Activated naive CD4-positive, alpha-beta T cell treated with anti-CD3 and anti-CD28 coated beads, Interleukin-2, amount 10 ng/mL, durations not matched to agents 7 days and 5 days (primary cell): ENCODE measurements around the gene SHMT2.

Experiments
- CTCF ChIA-PET: fragments of 350-600 bp; sonication (Branson Sonifier 250); formaldehyde crosslinking; loops from one replicate; lab custom pipeline; 2021; ENCODE audit warnings: antibody characterized with exemption; lab: Charles Lee
- DNase-seq: peaks from one replicate; pipeline ENCODE4 v3.0.0-alpha.2; 2020
- H3K27ac Mint-ChIP-seq: one replicate; pipeline ENCODE4 v1.8.0; 2021; ENCODE audit warnings: mild to moderate bottlenecking, moderate library complexity, mixed read lengths
- H3K27me3 Mint-ChIP-seq: one replicate; pipeline ENCODE4 v1.8.0; 2021; ENCODE audit warnings: mild to moderate bottlenecking, mixed read lengths
- H3K36me3 Mint-ChIP-seq: one replicate; pipeline ENCODE4 v1.8.0; 2021; ENCODE audit warnings: mixed read lengths
- H3K4me1 Mint-ChIP-seq: one replicate; pipeline ENCODE4 v1.8.0; 2021; ENCODE audit warnings: mixed read lengths
- H3K4me3 Mint-ChIP-seq: one replicate; pipeline ENCODE4 v1.8.0; 2021; ENCODE audit warnings: mild to moderate bottlenecking, moderate library complexity, mixed read lengths
- H3K9me3 Mint-ChIP-seq: one replicate; pipeline ENCODE4 v1.8.0; 2021; ENCODE audit warnings: mixed read lengths

The SHMT2 gene

GRCh38 chr12:57213763-57214397, 15.6 kb upstream of the SHMT2 start:
- DNase-seq = no peak
- CTCF ChIA-PET = interaction anchor here (0.7 to 10.5 kb wide), 18 partner anchors 8 to 494 kb away, joined by 3 to 318 read pairs (median 4); partner anchors contain the start of genes GLI1, LRP1, SHMT2 and STAC3
- Mint-ChIP-seq H3K4me3 (no peak overlapping the region), H3K27ac (no peak overlapping the region), H3K36me3 (no peaks in the 10 kb centered on the region), H3K4me1 (peaks cover 37% of the 10 kb centered on the region), H3K9me3 (no peaks in the 10 kb centered on the region), H3K27me3 (peaks cover 69% of the 10 kb centered on the region)

DNA sequence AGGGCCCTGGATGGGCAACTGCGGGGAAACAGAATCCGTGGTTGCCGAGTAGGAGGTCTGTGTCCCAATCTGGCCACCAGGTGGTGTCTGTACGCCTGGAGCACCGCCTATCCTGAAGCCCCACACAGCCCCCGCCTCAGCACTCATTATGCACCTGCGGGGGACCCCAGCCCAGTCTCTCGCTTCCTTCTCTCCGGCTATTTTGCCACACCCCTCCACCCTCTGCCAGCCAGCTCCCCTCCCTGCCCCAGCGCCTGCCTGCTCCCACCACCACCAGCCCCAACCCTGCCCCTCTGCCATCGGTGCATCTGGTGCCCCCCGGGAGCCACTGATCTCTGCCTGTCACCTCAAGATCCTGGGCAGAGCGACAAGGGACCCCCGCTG, 15.1 kb upstream of the SHMT2 start:
- no peaks in the 10 kb centered on the region for H3K36me3 Mint-ChIP-seq
- H3K27me3 Mint-ChIP-seq = peaks cover 74% of the 10 kb centered on the region
- H3K9me3 Mint-ChIP-seq = no peaks in the 10 kb centered on the region
- no peak overlapping the region for H3K4me3 Mint-ChIP-seq
- DNase-seq = peak; percentile 83
- peak overlapping the region; percentile 26 for H3K27ac Mint-ChIP-seq
- H3K4me1 Mint-ChIP-seq = peaks cover 37% of the 10 kb centered on the region
- CTCF ChIA-PET = interaction anchor here (0.7 to 10.5 kb wide), 15 partner anchors 9 to 244 kb away, joined by 3 to 318 read pairs (median 5); partner anchors contain the start of genes GLI1, LRP1, SHMT2 and STAC3

DNA sequence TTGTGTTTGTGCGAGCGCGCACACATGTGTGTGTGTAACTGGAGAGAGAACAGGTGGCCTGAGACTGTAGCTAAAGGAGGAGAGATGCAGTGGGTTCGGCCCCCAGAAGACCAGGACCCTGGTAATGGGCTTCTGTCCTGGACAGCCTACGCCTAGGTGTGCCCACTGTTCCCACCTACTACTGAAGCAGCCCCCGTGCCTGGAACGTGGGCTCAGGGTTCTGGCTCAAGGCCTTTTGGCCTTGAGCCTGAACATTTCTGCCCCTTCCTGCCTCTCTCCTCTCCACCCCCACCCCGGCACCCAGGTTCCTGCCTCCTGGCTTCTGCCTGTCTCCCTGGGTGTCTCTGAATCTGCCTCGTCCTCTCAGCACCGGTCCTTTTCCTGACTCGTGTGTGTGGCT, 14.4 kb upstream of the SHMT2 start:
- Mint-ChIP-seq H3K9me3 (no peaks in the 10 kb centered on the region), H3K4me3 (no peak overlapping the region), H3K27me3 (peaks cover 81% of the 10 kb centered on the region), H3K4me1 (peaks cover 37% of the 10 kb centered on the region), H3K27ac (no peak overlapping the region), H3K36me3 (no peaks in the 10 kb centered on the region)
- CTCF ChIA-PET = interaction anchor here (1.0 to 10.5 kb wide), 8 partner anchors 13 to 238 kb away, joined by 3 to 318 read pairs (median 16); partner anchors contain the start of genes SHMT2 and STAC3
- no peak for DNase-seq

GRCh38 chr12:57215668-57216013, 13.9 kb upstream of the SHMT2 start:
- peaks cover 37% of the 10 kb centered on the region for H3K4me1 Mint-ChIP-seq
- H3K4me3 Mint-ChIP-seq = peak overlapping the region; percentile 66
- DNase-seq = peak; percentile 60
- H3K36me3 Mint-ChIP-seq = no peaks in the 10 kb centered on the region
- CTCF ChIA-PET = interaction anchor here (1.0 to 10.5 kb wide), 4 partner anchors 12 to 237 kb away, joined by 3 to 318 read pairs (median 66); partner anchors contain the start of gene SHMT2
- peak overlapping the region; percentile 16 for H3K27ac Mint-ChIP-seq
- peaks cover 84% of the 10 kb centered on the region for H3K27me3 Mint-ChIP-seq
- no peaks in the 10 kb centered on the region for H3K9me3 Mint-ChIP-seq

DNA sequence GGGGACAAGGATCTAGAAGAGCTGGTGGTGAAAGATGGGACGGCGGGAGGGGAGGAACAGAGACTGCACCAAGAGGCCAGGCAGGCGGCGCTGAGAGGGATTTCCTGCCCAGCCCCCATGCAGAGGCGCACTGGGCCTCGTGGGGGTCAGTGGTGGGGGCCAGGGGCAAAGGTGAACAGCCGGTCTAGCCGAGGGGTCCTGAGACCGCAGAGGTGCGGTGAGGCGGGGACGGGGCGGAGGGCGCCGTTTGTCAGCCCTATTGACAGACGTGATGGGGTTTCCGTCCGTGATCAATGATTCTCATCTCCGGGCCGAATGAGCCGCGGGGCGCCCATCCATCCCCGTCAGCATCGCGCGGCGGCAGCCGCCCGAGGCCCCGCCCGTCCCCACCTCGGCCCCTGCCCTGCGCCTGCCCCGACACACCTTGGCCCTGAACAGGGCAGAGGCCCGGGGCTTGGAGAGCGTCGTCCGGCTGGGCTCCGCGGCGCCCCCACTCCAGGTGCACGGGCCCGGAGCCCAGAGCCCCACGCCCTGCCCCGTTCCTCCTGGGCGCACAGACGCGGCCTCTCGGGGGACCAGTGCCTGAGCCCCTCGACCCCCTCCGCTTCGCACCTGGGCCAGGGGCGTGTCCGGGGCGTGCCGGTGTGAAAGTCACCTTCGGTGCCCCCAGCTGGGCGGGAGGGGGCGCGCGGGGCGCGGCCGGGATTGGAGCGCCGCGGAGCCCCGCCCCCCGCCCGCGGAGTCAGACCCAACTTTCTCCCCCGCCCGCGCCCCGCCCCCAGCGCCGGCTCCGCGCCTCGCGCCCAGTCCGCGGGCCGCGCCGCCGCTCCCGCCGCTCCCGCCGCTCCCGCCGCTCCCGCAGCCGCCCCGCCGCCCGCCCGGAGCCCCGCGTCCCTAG, 13.2 kb upstream of the SHMT2 start, which contains the start of gene NXPH4:
NXPH4 (plus strand) TSS at position 781 of the 898 bp plus-strand sequence. CDS start 176 bp downstream, outside the sequence.
- peak; percentile 77 for DNase-seq

DNA sequence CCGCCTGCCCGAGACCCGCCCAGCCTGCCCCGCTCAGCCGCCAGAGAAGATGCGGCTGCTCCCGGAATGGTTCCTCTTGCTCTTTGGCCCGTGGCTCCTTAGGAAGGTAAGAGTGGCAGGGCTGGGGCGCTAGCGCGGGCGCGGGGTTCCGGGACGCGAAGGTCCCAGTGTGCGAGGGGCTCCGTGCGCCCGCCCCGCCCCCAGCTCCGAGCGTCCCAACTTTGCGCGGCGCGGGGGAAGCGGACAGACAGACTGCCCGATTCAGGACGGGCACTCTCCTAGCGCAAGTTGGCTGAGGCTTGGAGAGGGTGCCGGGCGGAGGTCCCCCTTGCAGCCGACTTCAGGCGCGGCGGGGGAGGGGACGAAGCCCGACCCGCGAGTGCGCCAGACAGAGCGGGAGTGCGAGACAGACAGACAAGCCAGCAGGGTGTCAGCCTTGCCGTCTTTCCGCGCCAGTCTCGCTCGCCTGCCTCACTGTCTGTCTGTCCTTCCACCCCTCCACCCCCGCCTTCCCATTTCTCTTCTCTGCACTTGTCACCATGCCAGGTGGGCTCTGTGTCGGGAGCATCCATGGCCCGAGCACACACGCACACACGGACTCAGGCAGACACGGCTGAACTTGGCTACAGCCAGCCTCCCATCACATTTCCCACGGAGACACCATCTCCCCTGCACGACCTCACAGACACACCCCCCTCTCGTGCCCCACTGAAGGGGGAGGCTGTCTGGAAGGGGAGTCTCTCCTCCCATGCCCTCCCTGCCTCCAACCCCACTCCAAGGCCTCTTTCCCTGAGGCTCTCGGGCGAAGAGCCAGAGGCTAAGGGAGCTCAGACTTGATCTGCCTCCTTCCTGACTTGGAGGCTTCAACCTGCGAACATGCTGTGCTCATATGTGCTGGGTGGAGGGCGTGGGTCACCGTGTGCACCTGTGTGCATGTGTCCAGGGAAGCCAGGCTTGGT, 12.3 kb upstream of the SHMT2 start:
- Mint-ChIP-seq H3K27me3 (peaks cover 98% of the 10 kb centered on the region), H3K36me3 (no peaks in the 10 kb centered on the region), H3K4me3 (peak overlapping the region; percentile 72), H3K27ac (no peak overlapping the region), H3K9me3 (no peaks in the 10 kb centered on the region), H3K4me1 (peaks cover 37% of the 10 kb centered on the region)
- CTCF ChIA-PET = interaction anchor here (1.1 to 10.5 kb wide), 3 partner anchors 12 to 236 kb away, joined by 3 to 318 read pairs (median 16); partner anchors contain the start of gene SHMT2
- no peak for DNase-seq

More for the DNA sequence above, 13.2 kb upstream of the SHMT2 start, which contains the start of gene NXPH4:
- Mint-ChIP-seq H3K9me3 (no peaks in the 10 kb centered on the region), H3K27ac (peak within 1 kb of the TSS; percentile 16), H3K36me3 (no peaks in the 10 kb centered on the region), H3K4me3 (peak within 1 kb of the TSS; percentile 72), H3K4me1 (peaks cover 37% of the 10 kb centered on the region), H3K27me3 (peaks cover 89% of the 10 kb centered on the region)
- CTCF ChIA-PET = interaction anchor here (3.5 to 10.5 kb wide), 3 partner anchors 12 to 237 kb away, joined by 16 to 318 read pairs (median 115); partner anchors contain the start of gene SHMT2

DNA sequence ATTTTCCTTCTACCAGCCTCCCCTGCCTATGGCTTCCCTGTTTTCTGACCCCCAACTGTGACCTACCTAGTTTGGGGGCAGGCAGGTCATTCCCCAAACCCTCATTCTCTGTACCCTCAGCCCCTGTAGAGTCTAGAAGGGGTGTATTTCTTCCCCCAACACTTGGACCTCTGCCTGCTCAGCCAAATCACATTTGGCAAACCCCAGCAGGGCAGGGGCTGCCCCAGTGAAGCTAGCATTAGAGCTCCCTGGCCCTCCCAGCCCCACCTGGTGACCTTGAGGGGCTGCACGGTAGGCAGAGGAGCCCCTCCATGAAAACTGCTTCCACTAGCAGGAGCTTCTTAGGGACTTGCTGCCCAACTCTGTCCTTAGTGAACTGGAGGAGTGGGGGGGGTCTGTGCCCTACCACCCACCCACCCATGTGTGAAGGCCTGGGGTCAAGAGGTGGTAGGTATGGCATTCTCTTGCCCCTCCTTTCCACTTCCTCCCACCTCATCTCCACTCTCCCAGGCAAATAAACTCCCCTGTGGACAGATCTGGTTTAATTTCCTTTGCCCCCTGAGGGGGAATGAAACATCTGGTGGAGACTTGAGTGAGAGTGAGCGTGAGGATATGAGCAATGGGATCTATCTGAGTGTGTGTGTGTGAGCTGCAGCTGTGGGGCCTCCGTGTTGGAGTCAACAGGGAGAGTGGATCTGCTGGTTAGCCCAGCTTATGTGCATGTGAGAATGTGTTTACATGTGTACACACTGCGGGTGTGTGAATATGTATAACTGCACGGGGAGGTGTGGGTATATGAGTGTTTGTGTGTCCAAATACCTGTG, 11.3 kb upstream of the SHMT2 start:
- CTCF ChIA-PET = interaction anchor here (1.1 to 10.5 kb wide), 2 partner anchors 11 to 24 kb away, joined by 3 to 318 read pairs; partner anchors contain the start of gene SHMT2
- H3K27me3 Mint-ChIP-seq = peaks cover 98% of the 10 kb centered on the region
- H3K9me3 Mint-ChIP-seq = no peaks in the 10 kb centered on the region
- DNase-seq = no peak
- H3K4me1 Mint-ChIP-seq = peaks cover 39% of the 10 kb centered on the region
- no peak overlapping the region for H3K27ac Mint-ChIP-seq
- peak overlapping the region; percentile 72 for H3K4me3 Mint-ChIP-seq
- no peaks in the 10 kb centered on the region for H3K36me3 Mint-ChIP-seq

- CTCF ChIA-PET = interaction anchor here (1.3 to 10.5 kb wide), 2 partner anchors 10 to 23 kb away, joined by 3 to 318 read pairs; partner anchors contain the start of gene SHMT2
- H3K9me3 Mint-ChIP-seq = no peaks in the 10 kb centered on the region
- H3K36me3 Mint-ChIP-seq = no peaks in the 10 kb centered on the region
- H3K27me3 Mint-ChIP-seq = peaks cover 98% of the 10 kb centered on the region
- H3K4me1 Mint-ChIP-seq = peaks cover 32% of the 10 kb centered on the region
- no peak for DNase-seq
- no peak overlapping the region for H3K27ac Mint-ChIP-seq
- H3K4me3 Mint-ChIP-seq = no peak overlapping the region
These were observed 10.1 kb upstream of the SHMT2 start for GRCh38 chr12:57219205-57219992.

DNA sequence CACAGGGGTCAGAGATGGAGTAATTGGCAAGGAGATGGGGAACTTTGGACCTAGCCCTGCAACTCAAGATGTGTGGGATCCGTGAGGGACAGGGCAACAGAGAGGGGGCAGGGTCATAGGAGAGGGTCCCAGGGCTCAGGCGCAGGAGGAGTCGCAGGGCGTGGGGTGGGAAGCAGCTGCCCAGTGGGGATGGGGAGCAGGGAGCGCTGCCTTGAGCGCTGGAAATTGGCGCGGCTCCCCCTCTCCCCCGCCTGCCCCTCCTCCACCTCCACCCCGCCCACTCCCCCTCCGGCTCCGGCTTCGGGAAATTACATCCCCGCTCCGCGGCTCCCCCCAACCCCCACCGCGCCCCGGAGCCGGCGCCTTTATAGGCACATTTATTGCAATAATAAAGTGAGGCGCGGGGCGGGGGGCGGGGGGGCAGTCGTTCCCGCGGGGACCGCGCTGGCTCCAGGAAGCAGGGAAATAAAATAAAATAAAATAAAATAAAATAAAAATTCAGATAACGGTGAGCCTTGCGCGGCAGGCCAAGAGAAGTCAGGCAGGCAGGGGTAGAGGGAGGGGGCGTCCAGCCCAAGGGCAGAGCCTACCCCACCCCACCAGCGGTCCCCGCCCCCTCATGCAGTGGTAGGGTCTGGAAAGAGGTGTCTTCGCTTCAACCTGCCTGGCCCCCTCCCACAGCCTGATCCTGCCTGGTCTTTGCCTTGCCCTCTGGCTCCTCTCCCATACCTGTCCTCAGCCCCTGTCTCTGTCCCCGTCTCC, 9.3 kb upstream of the SHMT2 start:
- Mint-ChIP-seq H3K27ac (no peak overlapping the region), H3K4me1 (peaks cover 31% of the 10 kb centered on the region), H3K9me3 (no peaks in the 10 kb centered on the region), H3K27me3 (peaks cover 98% of the 10 kb centered on the region), H3K36me3 (no peaks in the 10 kb centered on the region), H3K4me3 (no peak overlapping the region)
- no peak for DNase-seq
- CTCF ChIA-PET = interaction anchor here (1.3 to 10.5 kb wide), 2 partner anchors 9 to 22 kb away, joined by 3 to 318 read pairs; partner anchors contain the start of gene SHMT2

GRCh38 chr12:57220770-57221168, 8.7 kb upstream of the SHMT2 start:
- Mint-ChIP-seq H3K27me3 (peaks cover 98% of the 10 kb centered on the region), H3K4me3 (no peak overlapping the region), H3K27ac (no peak overlapping the region), H3K9me3 (no peaks in the 10 kb centered on the region), H3K36me3 (peaks cover 1% of the 10 kb centered on the region), H3K4me1 (peaks cover 30% of the 10 kb centered on the region)
- CTCF ChIA-PET = no interaction called here
- DNase-seq = no peak

GRCh38 chr12:57221169-57221917, 8.2 kb upstream of the SHMT2 start:
- Mint-ChIP-seq H3K4me3 (no peak overlapping the region), H3K27ac (no peak overlapping the region), H3K36me3 (peaks cover 1% of the 10 kb centered on the region), H3K27me3 (peaks cover 98% of the 10 kb centered on the region), H3K9me3 (no peaks in the 10 kb centered on the region), H3K4me1 (peaks cover 32% of the 10 kb centered on the region)
- CTCF ChIA-PET = interaction anchor here (13.5 kb wide), 1 partner anchor 19 kb away, joined by 281 read pairs; a partner anchor contains a TSS
- no peak for DNase-seq
